HG03565 (cell line): ENCODE data around the gene PHEX.
"Not testable (repeated sequence)": the region's sequence is repeated elsewhere in the genome, so short reads cannot be mapped to it uniquely, and the experiment has no call there.

Source experiments
- ATAC-seq: cut with Tn5 transposase; IDR thresholded peaks from one replicate; pipeline ENCODE4 v1.9.1; 2021; ENCODE audit warnings: mild to moderate bottlenecking, moderate library complexity; ENCODE audit not compliant: unreplicated experiment

The PHEX gene

DNA sequence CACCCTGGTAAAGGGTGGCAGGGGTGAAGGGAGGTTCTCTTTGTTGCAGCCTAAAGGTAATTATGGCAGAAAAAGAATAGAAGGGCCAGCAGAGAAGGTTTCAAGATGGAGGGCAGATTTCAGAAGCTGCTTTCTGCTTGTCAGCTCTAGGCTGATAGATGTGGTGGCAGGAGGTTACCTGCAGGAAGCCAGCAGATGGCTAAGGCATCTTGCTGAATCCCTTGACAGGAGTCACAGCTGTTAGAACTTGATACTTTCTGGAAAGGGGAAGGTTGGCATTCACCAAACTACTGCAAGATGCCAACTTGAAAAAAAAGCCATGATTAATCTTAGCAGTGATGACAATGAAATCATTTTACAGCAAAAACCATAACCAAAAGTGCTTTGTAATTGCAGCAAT, 171.1 kb downstream of the PHEX start:
- ATAC-seq = no peak

DNA sequence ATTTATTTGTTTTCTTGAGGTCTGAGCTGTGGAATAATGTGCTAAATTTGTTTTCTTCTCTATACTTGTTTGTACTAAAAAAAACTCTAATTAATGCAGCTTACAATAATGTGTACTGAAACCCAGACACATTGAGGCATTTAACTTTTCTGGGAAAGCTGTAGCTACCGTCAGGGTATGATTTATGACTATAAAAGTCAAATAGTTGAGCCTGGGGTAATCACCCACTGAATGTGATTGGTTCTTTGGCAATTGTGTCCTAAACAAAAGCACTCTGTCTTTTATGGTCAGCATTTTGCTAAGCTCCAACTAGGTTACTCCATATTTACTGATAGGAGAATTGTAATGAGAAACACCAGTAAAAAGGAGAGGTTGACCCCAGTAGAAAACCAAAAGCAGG, 174.7 kb downstream of the PHEX start:
- no peak for ATAC-seq

DNA sequence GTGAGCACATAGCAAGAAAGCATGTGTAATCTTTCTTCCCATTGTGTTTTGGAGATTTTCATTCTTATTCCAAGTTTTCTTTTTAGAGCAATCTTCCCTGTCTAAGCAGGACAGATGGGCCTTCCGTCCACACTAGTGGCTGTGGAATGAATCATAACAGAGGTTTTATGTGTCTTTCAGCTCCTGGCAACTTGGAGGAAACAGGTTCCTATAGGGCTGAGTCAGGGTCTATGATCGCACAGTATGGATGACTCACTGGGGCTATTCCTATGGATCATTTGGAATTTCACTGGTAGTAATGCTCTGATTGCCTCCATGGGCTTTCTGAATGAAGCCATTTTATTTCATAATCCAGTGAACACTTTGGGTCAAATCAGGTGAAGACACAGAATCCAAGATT, 188.8 kb downstream of the PHEX start:
- ATAC-seq = no peak

DNA sequence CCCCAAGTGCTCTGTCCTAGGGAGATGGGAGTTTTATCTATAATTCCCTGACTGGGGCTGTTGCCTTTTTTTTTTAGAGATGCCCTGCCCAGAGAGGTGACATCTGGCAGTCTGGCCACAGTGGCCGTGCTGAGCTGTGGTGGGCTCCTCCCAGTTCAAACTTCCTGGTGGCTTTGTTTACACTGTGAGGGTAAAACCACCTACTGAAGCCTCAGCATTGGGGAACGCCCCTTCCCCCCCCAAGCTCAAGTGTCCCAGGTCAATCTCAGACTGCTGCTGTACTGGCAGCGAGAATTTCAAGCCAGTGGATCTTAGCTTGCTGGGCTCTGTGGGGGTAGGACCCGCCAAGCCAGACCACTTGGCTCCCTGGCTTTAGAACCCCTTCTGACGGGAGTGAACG, 202.3 kb downstream of the PHEX start:
- no peak for ATAC-seq

DNA sequence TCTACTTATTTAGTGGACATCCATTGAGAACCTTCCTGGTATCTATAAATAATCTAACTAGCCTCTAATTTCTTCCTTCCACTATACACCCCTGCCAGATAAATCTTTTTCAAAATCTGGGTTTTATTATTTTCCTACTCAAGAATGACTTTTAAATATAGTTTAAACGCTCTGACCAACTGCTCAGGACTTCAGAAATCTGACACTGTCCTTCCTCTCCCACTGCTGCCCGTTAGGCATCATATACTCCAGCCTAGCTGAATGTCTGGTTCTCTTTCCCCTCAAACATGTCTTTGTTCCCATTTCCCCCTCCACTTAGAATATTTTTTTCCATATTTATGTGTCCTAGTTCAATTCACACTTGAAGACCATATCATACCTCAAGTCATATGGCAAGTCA, 205.4 kb downstream of the PHEX start:
- no peak for ATAC-seq

DNA sequence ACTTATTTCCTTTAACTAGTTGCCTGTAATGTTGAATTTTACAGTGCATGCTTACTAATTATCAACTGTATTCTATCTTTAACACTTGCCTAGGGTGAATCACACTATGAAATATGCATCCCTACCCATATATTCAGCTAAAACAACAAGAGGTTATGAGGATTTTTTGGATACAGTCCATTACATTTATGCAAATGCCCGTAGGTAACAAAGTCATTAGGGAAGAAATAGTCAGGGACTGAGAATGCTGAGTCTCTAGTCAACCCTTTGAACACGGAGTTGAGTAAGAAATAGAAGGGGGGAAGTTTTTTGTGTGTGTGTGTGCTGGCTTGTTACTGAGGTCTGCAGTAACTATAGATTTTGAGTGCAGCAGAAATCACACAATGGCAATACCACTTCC, 214.5 kb downstream of the PHEX start:
- no peak for ATAC-seq

DNA sequence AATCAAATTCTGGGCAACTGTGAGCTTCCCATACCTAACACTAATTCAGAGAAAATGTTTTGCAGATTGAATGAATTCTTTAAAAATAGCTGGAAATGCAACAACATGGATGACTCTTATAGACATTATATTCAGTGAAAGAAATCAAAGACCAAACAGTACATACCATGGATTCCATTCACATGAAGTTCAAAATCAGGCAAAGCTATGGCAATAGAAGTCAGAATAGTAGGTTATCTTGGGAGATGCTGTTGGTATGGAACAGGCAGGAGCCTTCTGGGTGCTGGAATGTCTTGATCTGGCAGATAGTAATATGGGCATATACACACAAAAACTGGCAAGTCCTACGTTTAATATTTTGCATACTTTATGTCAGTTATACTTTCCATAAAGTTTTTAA, 215.0 kb downstream of the PHEX start:
- ATAC-seq = no peak

DNA sequence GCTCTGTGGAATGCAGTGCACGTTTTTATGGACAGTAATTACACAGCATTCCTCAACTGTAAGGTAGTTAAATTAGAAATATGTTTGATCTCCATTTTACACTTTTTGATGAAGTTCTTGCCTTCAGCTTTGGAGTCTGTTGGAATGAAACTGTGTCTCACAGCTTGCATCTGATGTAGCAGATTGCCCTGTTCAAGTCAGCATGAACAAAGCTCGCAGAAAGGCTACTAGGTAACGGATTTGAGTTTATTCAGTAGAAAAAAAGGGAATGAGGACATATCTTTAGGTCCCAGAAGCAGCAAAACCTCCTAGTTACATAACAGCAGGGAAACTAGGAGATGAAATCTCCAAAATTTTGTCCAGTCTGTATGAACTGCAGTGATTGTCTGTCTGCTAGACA, 216.3 kb downstream of the PHEX start:
- no peak for ATAC-seq

DNA sequence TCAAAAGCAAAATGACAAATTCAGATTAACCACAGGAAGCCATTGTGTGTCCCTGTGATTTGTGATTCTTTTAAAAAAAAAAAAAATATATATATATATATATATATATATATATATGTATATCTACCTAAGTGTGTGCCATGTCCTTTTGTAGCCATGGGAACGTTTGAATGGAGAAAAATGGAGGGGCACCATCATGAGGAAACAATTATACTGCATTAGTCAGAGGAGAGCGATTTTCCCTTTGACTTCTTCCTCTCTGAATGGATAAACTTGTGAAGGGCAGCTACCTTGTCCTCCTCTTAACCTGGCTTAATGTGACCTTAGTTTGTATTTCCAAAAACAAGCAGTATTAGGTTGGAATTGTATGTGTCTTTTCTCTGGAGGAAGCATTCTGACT, 217.2 kb downstream of the PHEX start:
- ATAC-seq = no peak

DNA sequence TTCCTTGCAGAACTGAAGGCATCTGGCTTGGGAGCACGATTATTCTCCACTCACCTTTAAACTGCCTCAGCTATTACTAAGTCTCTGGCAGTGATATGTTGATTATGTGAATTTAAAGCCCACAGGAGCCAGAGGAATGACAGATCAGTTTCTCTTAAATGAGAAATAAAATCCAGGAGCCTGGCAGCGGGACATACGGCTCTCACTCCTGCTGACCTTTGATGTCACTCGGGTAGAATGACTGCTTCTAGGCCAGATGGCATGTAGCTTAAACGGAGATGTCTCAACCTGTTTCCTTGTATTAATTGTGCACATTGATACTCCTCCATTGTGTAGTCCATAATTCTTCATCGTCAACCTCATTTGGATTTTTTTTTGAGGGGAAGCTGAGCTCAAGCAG, 236.6 kb downstream of the PHEX start:
- no peak for ATAC-seq

DNA sequence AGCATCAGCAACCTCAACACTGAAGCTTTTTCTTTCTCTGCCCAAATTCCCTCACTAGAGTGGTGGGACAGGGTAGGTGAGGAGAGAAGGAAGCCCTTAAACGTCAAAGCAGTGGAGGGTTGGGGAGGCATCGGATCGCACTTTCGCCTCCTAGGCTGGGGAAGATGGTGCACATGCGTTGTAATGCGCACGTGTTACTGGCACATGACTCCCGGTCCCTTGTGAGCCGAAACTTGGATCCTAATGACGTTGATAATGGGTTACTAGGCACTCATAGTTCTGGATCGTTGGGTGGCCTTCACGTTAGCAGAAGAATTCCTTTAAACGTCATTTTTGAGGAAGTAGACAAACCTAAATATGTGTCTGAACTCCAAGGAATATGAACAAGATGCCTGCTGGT, 240.5 kb downstream of the PHEX start, which contains the start of gene CBLL2:
TSS of gene CBLL2 (plus strand) at position 301 of the 400 bp plus-strand sequence. CDS start at position 380, 79 bp downstream.
- no peak for ATAC-seq

DNA sequence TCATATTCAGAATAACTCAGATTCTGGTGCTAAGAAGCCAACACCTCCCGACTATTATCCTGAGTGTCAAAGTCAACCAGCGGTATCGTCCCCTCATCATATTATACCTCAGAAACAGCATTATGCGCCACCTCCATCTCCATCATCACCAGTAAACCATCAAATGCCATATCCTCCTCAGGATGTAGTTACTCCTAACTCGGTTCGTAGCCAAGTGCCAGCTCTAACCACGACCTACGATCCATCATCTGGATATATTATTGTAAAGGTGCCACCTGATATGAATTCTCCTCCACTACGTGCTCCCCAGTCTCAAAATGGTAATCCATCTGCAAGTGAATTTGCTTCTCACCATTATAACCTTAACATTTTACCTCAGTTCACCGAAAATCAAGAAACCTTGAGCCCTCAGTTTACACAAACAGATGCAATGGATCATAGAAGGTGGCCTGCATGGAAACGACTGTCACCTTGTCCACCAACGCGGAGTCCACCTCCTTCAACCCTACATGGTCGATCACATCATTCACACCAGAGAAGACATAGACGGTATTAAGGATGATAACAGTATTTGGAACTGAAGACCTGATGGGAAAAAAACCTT, 241.7 kb downstream of the PHEX start:
- no peak for ATAC-seq

DNA sequence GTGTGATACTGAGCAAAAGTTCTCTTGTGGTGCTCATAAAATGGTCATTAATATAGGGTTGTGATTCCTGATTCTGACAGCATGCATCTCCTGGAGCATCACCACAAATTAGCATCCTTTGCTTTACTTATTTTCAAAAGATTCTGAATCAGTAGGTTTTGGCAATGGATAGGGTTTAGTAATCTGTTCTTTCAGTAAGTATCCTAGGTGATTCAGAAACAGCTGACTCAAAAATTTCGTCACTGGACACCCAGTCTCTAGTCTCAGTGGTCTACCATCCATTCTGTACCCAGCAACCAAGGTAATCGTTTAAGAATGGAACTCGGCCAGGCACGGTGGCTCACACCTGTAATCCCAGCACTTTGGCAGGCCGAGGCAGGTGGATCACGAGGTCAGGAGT, 244.7 kb downstream of the PHEX start:
- ATAC-seq = no peak

DNA sequence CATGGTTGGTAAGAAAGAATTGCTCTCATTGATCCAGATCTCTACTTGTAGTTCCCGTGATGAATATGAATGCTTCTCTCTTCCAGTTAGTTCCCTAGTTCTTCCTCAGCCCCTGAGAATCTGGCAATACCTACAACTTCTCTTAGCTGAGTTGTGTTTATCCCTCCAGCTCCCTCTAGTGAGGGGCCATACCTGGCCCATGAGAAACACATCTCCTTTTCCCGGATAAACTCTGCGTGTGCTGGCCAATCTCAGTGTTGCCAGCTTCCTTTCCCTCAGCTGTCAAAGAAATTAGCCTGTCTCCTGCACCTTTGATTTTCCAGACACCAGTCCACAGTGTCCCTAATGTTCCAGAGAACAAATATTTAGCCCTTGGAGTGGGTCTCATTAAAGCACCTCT, 246.2 kb downstream of the PHEX start:
- no peak for ATAC-seq

DNA sequence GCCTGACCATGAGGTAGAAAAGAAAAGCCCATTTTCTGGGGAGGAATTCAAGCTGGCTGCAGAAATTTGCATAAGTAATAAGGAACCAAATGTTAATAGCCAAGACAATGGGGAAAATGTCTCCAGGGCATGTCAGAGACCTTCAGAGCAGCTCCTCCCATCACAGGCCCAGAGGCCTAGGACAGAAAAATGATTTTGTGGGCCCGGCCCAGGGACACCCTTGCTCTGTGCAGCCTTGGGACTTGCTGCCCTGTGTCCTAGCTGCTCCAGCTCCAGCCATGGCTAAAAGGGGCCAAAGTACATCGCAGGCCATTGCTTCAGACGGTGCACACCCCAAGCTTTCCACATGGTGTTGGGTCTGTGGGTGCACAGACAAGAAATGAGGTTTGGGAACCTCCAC, 257.1 kb downstream of the PHEX start:
- ATAC-seq = not testable (repeated sequence)

DNA sequence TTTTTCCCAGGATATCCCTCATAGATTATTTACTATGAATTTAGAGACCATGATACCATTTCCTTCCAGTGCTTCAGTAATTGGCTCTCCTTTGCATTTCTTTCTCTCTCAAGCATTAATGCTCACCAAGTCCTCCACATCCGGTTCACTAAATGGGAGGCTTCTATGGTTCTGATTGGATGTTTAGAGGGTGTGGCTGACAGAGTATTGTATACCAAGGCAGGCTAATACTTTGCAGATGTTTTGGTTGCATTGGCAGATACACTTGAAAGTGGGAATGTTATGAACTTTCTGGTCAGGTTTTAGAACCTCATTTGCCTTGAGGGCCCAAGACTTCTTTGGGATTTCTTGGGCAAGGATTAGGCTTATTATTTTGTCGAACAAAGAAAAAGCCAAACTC, 264.7 kb downstream of the PHEX start:
- ATAC-seq = no peak

DNA sequence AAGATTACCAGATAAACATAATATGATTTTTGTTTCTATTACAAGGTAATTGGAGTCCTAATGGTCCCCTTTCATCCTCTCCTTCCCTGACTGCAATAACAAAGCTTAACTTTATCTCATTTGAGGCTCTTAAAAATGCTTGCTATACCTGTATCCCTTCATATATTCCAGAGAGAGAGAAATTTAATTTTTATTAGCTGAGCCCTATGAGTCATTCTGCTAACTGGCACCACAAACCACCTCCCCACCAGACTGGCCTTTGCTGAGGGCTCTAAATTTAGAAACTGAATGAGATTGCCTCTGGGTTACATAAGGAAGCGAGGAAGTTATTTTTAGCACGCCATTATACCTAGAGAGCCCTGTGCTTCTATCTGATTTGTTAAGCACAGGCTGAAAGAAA, 268.0 kb downstream of the PHEX start:
- no peak for ATAC-seq
